Measurements from ENCODE around the gene OSTM1. TPM values are rescaled to one million over a fixed set of nuclear protein-coding genes. Genes with fewer than 3 reads are reported as not detected.
A peak's percentile ranks its signal among the peaks of the same experiment; 100 is the strongest.
"Not testable (repeated sequence)": the region's sequence is repeated elsewhere in the genome, so short reads cannot be mapped to it uniquely, and the experiment has no call there.

The OSTM1 gene
- total and polyA plus RNA-seq, 5 donors from 2014 or later, result 32.2 to 56.2 (median 46.5) TPM

DNA sequence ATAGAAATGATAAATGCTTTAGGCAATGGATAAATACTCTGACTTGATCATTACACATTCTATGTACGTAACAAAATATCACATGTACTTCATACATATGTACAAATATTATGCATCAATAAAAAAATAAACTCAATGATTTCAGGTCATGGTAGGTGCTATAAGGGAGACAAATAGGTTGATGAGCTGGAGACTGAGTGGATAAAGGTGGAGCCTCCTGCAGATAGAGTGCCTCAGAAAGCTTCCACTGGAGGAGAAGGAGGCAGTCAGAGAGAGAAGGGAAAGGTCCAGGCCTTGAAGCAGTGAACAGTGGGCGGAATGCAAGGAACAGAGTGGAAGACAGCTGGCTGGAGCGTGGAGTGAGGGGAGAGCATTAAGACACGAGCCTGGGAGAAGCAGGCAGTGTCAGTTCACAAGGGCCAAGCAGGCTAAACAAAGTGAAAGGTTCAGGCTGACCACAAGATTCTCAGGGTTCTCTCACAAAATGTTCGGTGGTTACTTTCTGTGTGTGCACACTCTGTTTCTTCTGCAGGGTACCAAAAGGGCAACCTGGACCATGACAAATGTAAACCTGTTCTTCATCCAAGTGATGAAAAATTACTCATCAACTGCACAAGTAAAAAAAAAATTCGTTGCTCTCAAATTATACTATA is 60.6 kb downstream of the OSTM1 start:
- H3K9me3 ChIP-seq (ENCODE audit: control insufficient read depth in 2 of 2, low read length in 2 of 2), result peaks cover 6 to 9% of the 10 kb centered on the region in 2 experiments
- Mint-ChIP-seq H3K36me3 (peaks cover 26% of the 10 kb centered on the region), H3K9me3 (peaks cover 0 to 13% (median 8%) of the 10 kb centered on the region in 7 donors), H3K4me3 (no peak overlapping the region), H3K4me1 (no peaks in the 10 kb centered on the region), H3K27me3 (no peaks in the 10 kb centered on the region), H3K27ac (peak overlapping the region in 1 of 3 donors; percentile 37)
- H3K27me3 ChIP-seq (ENCODE audit: control insufficient read depth, insufficient read depth, low read length), result no peaks in the 10 kb centered on the region
- H3K4me1 ChIP-seq (ENCODE audit: control insufficient read depth, insufficient read depth, low read length, poor library complexity, severe bottlenecking), result no peaks in the 10 kb centered on the region
- no peak overlapping the region for H3K4me3 ChIP-seq (ENCODE audit: low read depth, low read length)
- no peak for ATAC-seq (ENCODE audit: low read depth in 2 of 2)
- H3K36me3 ChIP-seq (ENCODE audit: control insufficient read depth, insufficient read depth, low read length), result no peaks in the 10 kb centered on the region
- no peak for DNase-seq
- no peak overlapping the region for H3K27ac ChIP-seq (ENCODE audit: insufficient read depth, low read length, poor library complexity, severe bottlenecking)

GRCh38 chr6:108009894-108010293 is 64.6 kb downstream of the OSTM1 start:
- DNase-seq (no peak), ATAC-seq (ENCODE audit: low read depth in 2 of 2) (no peak)
- Histone ChIP-seq H3K27me3 (ENCODE audit: control insufficient read depth, insufficient read depth, low read length) (no peaks in the 10 kb centered on the region), H3K36me3 (ENCODE audit: control insufficient read depth, insufficient read depth, low read length) (no peaks in the 10 kb centered on the region), H3K4me3 (ENCODE audit: low read depth, low read length) (no peak overlapping the region), H3K27ac (ENCODE audit: insufficient read depth, low read length, poor library complexity, severe bottlenecking) (no peak overlapping the region), H3K4me1 (ENCODE audit: control insufficient read depth, insufficient read depth, low read length, poor library complexity, severe bottlenecking) (no peaks in the 10 kb centered on the region), H3K9me3 (ENCODE audit: control insufficient read depth in 2 of 2, low read length in 2 of 2) (peaks cover 6 to 10% of the 10 kb centered on the region in 2 experiments)
- Mint-ChIP-seq H3K4me1 (no peaks in the 10 kb centered on the region), H3K9me3 (peaks cover 0 to 16% (median 8%) of the 10 kb centered on the region in 7 donors), H3K4me3 (no peak overlapping the region), H3K27ac (no peak overlapping the region), H3K27me3 (no peaks in the 10 kb centered on the region), H3K36me3 (peaks cover 16% of the 10 kb centered on the region)

DNA sequence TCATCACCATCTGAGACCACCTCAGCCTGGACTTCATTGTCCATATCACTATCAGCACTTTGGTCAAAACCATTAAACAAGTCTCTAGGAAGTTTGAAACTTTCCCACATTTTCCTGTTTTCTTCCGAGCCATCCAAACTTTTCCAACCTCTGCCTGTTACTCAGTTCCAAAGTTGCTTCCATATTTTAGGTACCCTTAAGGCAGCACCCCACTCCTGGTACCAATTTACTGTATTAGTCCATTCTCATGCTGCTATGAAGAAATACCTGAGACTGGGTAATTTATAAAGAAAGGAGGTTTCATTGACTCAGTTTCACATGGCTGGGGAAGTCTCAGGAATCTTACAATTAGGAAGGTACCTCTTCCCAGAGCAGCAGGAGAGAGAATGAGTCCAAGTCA is 65.3 kb downstream of the OSTM1 start:
- not testable (repeated sequence) for H3K27ac Mint-ChIP-seq; H3K4me1 Mint-ChIP-seq; DNase-seq; H3K27ac ChIP-seq (ENCODE audit: insufficient read depth, low read length, poor library complexity, severe bottlenecking); H3K27me3 ChIP-seq (ENCODE audit: control insufficient read depth, insufficient read depth, low read length); H3K4me3 ChIP-seq (ENCODE audit: low read depth, low read length); H3K36me3 ChIP-seq (ENCODE audit: control insufficient read depth, insufficient read depth, low read length); ATAC-seq (ENCODE audit: low read depth in 2 of 2); H3K4me3 Mint-ChIP-seq; H3K27me3 Mint-ChIP-seq; H3K4me1 ChIP-seq (ENCODE audit: control insufficient read depth, insufficient read depth, low read length, poor library complexity, severe bottlenecking)
- H3K9me3 Mint-ChIP-seq, result peaks cover 0 to 16% (median 8%) of the 10 kb centered on the region in 7 donors
- H3K36me3 Mint-ChIP-seq, result peaks cover 15% of the 10 kb centered on the region
- H3K9me3 ChIP-seq (ENCODE audit: control insufficient read depth in 2 of 2, low read length in 2 of 2), result peaks cover 6 to 10% of the 10 kb centered on the region in 2 experiments

DNA sequence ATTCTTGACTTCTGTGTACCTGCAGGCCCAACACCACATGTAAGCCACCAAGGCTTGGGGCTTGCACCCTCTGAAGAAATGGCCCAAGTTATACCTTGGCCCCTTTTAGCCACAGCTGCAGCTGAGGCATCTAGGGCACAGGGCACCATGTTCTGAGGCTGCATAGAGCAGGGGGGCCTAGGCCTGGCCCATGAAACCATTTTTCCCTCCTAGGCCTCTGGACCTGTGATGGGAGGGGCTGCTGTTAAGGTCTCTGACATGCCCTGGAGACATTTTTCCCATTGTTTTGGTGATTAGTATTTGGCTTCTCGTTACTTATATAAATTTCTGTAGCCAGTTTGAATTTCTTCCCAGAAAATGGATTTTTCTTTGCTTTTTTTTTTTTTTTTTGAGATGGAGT is 66.2 kb downstream of the OSTM1 start:
- Histone ChIP-seq H3K4me3 (ENCODE audit: low read depth, low read length) (no peak overlapping the region), H3K9me3 (ENCODE audit: control insufficient read depth in 2 of 2, low read length in 2 of 2) (peaks cover 6 to 10% of the 10 kb centered on the region in 2 experiments), H3K27ac (ENCODE audit: insufficient read depth, low read length, poor library complexity, severe bottlenecking) (no peak overlapping the region), H3K27me3 (ENCODE audit: control insufficient read depth, insufficient read depth, low read length) (no peaks in the 10 kb centered on the region), H3K4me1 (ENCODE audit: control insufficient read depth, insufficient read depth, low read length, poor library complexity, severe bottlenecking) (no peaks in the 10 kb centered on the region), H3K36me3 (ENCODE audit: control insufficient read depth, insufficient read depth, low read length) (no peaks in the 10 kb centered on the region)
- Mint-ChIP-seq H3K27me3 (no peaks in the 10 kb centered on the region), H3K4me3 (no peak overlapping the region), H3K36me3 (peaks cover 11% of the 10 kb centered on the region), H3K9me3 (peaks cover 0 to 14% (median 8%) of the 10 kb centered on the region in 7 donors), H3K4me1 (no peaks in the 10 kb centered on the region), H3K27ac (no peak overlapping the region)
- DNase-seq (no peak), ATAC-seq (ENCODE audit: low read depth in 2 of 2) (no peak)

GRCh38 chr6:108005961-108006360 is 68.6 kb downstream of the OSTM1 start:
- Mint-ChIP-seq H3K27me3 (no peaks in the 10 kb centered on the region), H3K36me3 (peaks cover 11% of the 10 kb centered on the region), H3K4me3 (no peak overlapping the region), H3K27ac (no peak overlapping the region), H3K4me1 (no peaks in the 10 kb centered on the region), H3K9me3 (peaks cover 0 to 14% (median 10%) of the 10 kb centered on the region in 7 donors)
- H3K36me3 ChIP-seq (ENCODE audit: control insufficient read depth, insufficient read depth, low read length), result no peaks in the 10 kb centered on the region
- peaks cover 6 to 10% of the 10 kb centered on the region in 2 experiments for H3K9me3 ChIP-seq (ENCODE audit: control insufficient read depth in 2 of 2, low read length in 2 of 2)
- H3K27me3 ChIP-seq (ENCODE audit: control insufficient read depth, insufficient read depth, low read length), result no peaks in the 10 kb centered on the region
- H3K4me1 ChIP-seq (ENCODE audit: control insufficient read depth, insufficient read depth, low read length, poor library complexity, severe bottlenecking), result no peaks in the 10 kb centered on the region
- H3K4me3 ChIP-seq (ENCODE audit: low read depth, low read length), result no peak overlapping the region
- ATAC-seq (ENCODE audit: low read depth in 2 of 2) (no peak), DNase-seq (no peak)
- no peak overlapping the region for H3K27ac ChIP-seq (ENCODE audit: insufficient read depth, low read length, poor library complexity, severe bottlenecking)

- no peak for DNase-seq
- H3K4me3 Mint-ChIP-seq, result no peak overlapping the region
- peaks cover 9% of the 10 kb centered on the region for H3K36me3 Mint-ChIP-seq
- Histone ChIP-seq H3K27me3 (ENCODE audit: control insufficient read depth, insufficient read depth, low read length) (no peaks in the 10 kb centered on the region), H3K36me3 (ENCODE audit: control insufficient read depth, insufficient read depth, low read length) (no peaks in the 10 kb centered on the region), H3K4me3 (ENCODE audit: low read depth, low read length) (no peak overlapping the region), H3K27ac (ENCODE audit: insufficient read depth, low read length, poor library complexity, severe bottlenecking) (no peak overlapping the region), H3K4me1 (ENCODE audit: control insufficient read depth, insufficient read depth, low read length, poor library complexity, severe bottlenecking) (no peaks in the 10 kb centered on the region), H3K9me3 (ENCODE audit: control insufficient read depth in 2 of 2, low read length in 2 of 2) (peaks cover 5 to 10% of the 10 kb centered on the region in 2 experiments)
- no peak overlapping the region for H3K27ac Mint-ChIP-seq
- H3K27me3 Mint-ChIP-seq, result no peaks in the 10 kb centered on the region
- H3K9me3 Mint-ChIP-seq, result peaks cover 0 to 12% (median 10%) of the 10 kb centered on the region in 7 donors
- H3K4me1 Mint-ChIP-seq, result no peaks in the 10 kb centered on the region
- no peak for ATAC-seq (ENCODE audit: low read depth in 2 of 2)
These were observed 69.7 kb downstream of the OSTM1 start for GRCh38 chr6:108004861-108005260.

DNA sequence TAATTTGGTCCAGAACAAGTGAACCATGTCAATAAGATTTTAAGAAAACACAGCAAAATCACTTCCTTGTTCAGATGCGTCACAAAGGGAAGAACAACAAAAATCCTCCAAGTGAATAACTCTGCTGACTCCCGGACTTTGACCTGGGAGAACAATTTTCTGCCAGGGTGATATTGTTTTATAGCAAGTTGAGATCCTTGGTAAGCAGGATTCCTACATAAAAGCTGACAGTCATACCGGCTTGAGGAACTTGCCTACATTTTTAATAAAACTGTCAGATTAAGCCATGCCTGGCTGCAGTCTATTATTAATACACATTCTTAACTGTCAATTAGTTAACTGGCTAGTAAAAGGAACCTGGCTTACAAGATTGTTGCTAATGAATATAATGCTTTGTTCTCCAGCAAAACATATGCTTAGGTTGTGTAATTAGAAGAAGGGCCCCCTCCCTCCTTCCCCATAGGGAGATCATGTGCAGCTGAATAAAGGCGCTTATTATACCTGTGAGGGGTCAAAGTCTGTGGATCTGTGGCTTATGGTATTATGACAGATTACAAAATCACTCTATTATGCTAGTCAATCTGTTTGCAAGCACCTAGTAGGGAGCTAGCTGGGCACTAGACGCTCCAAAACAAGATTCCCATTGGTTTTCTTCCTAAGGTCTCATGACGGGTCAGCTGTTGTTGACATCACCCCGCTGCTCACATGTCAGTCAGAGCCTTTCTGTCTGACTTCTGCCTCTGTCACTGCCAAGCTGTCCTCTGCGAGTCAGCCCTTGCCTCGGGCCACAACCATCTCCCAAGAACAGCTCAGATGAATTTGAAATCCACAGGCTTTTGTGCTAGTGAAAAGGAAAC is 71.9 kb downstream of the OSTM1 start:
- ATAC-seq (ENCODE audit: low read depth in 2 of 2) (no peak), DNase-seq (no peak)
- no peaks in the 10 kb centered on the region for H3K4me1 ChIP-seq (ENCODE audit: control insufficient read depth, insufficient read depth, low read length, poor library complexity, severe bottlenecking)
- H3K27ac ChIP-seq (ENCODE audit: insufficient read depth, low read length, poor library complexity, severe bottlenecking), result no peak overlapping the region
- H3K27me3 ChIP-seq (ENCODE audit: control insufficient read depth, insufficient read depth, low read length), result no peaks in the 10 kb centered on the region
- no peaks in the 10 kb centered on the region for H3K9me3 ChIP-seq (ENCODE audit: control insufficient read depth in 2 of 2, low read length in 2 of 2)
- H3K27ac Mint-ChIP-seq, result no peak overlapping the region
- no peaks in the 10 kb centered on the region for H3K36me3 ChIP-seq (ENCODE audit: control insufficient read depth, insufficient read depth, low read length)
- no peaks in the 10 kb centered on the region for H3K36me3 Mint-ChIP-seq
- no peak overlapping the region for H3K4me3 Mint-ChIP-seq
- no peaks in the 10 kb centered on the region for H3K4me1 Mint-ChIP-seq
- H3K9me3 Mint-ChIP-seq, result peaks cover 0 to 3% (median 0%) of the 10 kb centered on the region in 7 donors
- H3K27me3 Mint-ChIP-seq, result no peaks in the 10 kb centered on the region
- H3K4me3 ChIP-seq (ENCODE audit: low read depth, low read length), result no peak overlapping the region

Data from CD4-positive, CD25-positive, alpha-beta regulatory T cell (primary cell).